Measurements from ENCODE around the gene CTF1. TPM values are rescaled to one million over a fixed set of nuclear protein-coding genes. Genes with fewer than 3 reads are reported as not detected.

Gene CTF1
- total RNA-seq, 2 experiments from 2014 or later = 0.19 to 0.37 TPM

DNA sequence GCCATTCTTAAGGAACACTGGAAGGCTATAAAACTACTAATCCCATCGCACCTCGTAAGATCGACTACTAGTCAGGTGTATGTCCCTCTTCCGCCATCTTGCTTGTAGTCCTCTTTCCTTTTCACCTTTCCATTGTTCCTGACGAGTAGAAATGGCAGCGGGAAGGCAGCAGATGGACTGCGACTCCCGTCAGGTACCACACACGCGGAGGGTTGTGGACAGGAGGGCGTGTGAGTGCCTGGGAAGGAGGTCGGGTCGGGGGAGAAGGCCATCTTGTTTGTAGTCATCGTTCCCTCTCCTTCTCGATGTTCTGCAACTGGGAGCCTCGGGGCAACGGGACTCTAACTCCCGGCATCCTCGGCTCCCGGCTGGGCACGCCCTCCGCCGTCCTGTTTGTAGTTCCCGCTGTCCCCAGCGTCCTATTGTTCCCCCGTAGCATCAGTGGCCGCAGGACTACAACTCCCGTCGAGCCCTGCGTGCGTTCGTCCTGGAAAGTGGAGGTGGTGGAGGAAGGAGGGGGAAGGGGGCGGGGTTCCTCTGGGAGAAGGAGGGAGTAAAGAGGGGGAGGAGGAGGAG lies 26.6 kb downstream of the CTF1 start:
- Mint-ChIP-seq H3K4me1 (peaks cover 25% of the 10 kb centered on the region), H3K36me3 (no peaks in the 10 kb centered on the region), H3K9me3 (no peaks in the 10 kb centered on the region), H3K27ac (peak overlapping the region; percentile 100), H3K4me3 (peak overlapping the region; percentile 100), H3K27me3 (peaks cover 3% of the 10 kb centered on the region)
- ATAC-seq (ENCODE audit: low read depth) (peak; percentile 72), DNase-seq (peak; percentile 90)
- POLR2A ChIA-PET = interaction anchor here (0.9 kb wide), 1 partner anchor 21 kb away, joined by 3 read pairs; no protein-coding TSS in a partner anchor

GRCh38 chr16:30923554-30924075 lies 27.2 kb downstream of the CTF1 start, which contains the start of gene FBXL19:
Gene FBXL19 (plus strand): TSS chr16:30923572. CDS start chr16:30925755, 2,183 bp downstream.
- H3K9me3 Mint-ChIP-seq = no peaks in the 10 kb centered on the region
- peaks cover 3% of the 10 kb centered on the region for H3K27me3 Mint-ChIP-seq
- H3K36me3 Mint-ChIP-seq = no peaks in the 10 kb centered on the region
- no peak for DNase-seq
- peak within 1 kb of the TSS; percentile 100 for H3K4me3 Mint-ChIP-seq
- H3K4me1 Mint-ChIP-seq = peaks cover 26% of the 10 kb centered on the region
- peak within 1 kb of the TSS; percentile 100 for H3K27ac Mint-ChIP-seq
- no peak for ATAC-seq (ENCODE audit: low read depth)
- POLR2A ChIA-PET = interaction anchor here (0.9 kb wide), 1 partner anchor 21 kb away, joined by 3 read pairs; no protein-coding TSS in a partner anchor

DNA sequence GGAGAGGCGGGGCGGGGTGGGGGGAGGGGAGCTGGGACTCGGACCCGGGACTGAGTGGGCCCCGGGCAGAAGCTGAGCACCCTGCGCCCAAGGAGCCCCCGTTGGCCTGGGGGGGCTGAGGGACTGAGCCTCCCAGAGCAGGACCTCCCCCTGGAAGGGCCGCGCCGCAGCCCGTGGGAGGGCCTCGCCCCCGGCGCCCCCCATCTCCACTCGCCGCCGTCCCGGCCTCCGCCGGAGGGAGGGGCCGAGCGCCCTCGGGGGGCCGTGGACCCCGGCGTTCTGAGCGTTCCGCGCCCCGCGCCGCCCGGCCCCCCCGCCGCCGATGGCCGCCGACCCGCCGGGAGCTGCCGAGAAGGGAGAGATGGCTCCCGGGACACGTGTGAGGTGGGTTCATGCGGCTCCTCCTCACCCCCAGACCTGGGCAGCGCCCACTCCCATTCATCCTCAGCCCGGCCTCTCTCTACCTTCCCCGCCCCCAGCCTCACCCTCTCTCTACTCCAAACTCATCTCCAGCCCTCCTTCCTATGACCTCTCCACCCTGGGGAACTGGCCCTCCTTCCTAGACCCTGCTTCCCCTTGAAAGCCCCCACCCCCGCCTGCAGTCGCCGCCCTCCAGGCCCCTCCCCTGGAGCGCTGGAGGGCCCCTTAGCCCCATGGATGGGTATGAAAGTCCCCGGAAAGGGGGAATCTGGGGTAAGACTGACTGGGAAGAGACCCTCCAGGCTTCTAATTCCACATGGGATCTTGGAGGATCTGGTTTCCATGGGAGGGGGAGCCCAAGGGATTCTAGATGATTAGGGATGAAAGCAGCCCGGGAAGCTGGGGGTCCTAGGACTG lies 27.9 kb downstream of the CTF1 start:
- POLR2A ChIA-PET = interaction anchor here (0.9 kb wide), 1 partner anchor 22 kb away, joined by 3 read pairs; no protein-coding TSS in a partner anchor
- Mint-ChIP-seq H3K4me3 (peak overlapping the region; percentile 79), H3K27me3 (no peaks in the 10 kb centered on the region), H3K4me1 (peaks cover 26% of the 10 kb centered on the region), H3K9me3 (no peaks in the 10 kb centered on the region), H3K27ac (no peak overlapping the region), H3K36me3 (no peaks in the 10 kb centered on the region)
- DNase-seq = peak; percentile 52
- ATAC-seq (ENCODE audit: low read depth) = no peak

DNA sequence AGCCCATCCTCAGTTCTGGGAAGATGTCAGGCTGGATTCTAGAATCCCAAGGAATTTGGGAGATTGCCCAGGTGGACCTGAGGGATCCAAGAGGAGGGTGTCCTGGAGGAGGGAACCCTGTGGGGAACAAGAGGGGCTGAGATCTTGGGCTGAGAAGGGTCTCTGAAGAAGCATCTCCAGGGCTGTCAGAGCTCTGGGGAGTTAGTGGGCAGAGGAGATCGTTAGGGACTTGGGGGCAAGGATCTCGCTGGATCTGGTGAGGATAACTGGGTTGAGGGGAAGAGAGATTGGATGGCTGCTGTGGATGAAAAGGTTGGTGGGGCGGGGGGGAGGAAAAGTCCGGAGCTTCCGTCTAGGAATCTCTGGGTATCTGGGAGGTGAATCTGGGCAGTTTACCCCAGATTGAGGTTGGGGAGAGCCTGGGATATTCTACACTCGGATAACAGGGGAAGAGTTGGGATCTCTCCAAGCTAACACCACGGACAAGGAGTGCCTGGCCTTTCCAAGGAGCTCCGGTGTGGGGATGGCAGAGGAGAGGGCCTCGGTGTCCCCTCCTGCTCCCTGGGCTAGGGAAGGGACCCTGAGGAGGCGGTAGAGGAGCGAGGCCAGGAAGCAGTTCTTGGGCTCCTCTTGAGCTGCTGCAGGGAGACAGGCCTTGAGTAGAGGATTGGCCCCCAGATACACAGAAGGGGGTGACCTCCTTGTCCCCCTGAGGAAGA lies 28.7 kb downstream of the CTF1 start:
- Mint-ChIP-seq H3K27me3 (no peaks in the 10 kb centered on the region), H3K4me1 (peaks cover 26% of the 10 kb centered on the region), H3K4me3 (peak overlapping the region; percentile 79), H3K9me3 (no peaks in the 10 kb centered on the region), H3K36me3 (no peaks in the 10 kb centered on the region), H3K27ac (no peak overlapping the region)
- DNase-seq = no peak
- ATAC-seq (ENCODE audit: low read depth) = no peak
- POLR2A ChIA-PET = interaction anchor here (0.5 kb wide), 1 partner anchor 230 kb away, joined by 3 read pairs; no protein-coding TSS in a partner anchor

DNA sequence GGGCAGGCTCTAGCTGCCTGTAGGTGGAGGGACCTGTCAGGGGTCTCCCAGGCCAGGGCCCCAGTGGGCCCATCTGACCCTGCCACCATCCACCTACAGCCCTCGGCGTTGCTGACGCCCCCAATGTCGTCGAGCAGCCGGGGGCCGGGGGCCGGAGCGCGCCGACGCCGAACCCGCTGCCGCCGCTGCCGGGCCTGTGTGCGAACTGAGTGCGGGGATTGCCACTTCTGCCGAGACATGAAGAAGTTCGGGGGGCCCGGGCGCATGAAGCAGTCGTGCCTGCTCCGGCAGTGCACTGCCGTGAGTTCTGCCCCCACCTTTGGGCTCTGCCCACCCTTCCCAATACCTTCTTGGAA lies 29.2 kb downstream of the CTF1 start:
- Mint-ChIP-seq H3K36me3 (no peaks in the 10 kb centered on the region), H3K27me3 (no peaks in the 10 kb centered on the region), H3K27ac (no peak overlapping the region), H3K4me1 (peaks cover 26% of the 10 kb centered on the region), H3K9me3 (no peaks in the 10 kb centered on the region), H3K4me3 (no peak overlapping the region)
- no peak for DNase-seq
- POLR2A ChIA-PET = interaction anchor here (1.0 kb wide), 1 partner anchor 10 kb away, joined by 3 read pairs; no protein-coding TSS in a partner anchor
- ATAC-seq (ENCODE audit: low read depth) = no peak

DNA sequence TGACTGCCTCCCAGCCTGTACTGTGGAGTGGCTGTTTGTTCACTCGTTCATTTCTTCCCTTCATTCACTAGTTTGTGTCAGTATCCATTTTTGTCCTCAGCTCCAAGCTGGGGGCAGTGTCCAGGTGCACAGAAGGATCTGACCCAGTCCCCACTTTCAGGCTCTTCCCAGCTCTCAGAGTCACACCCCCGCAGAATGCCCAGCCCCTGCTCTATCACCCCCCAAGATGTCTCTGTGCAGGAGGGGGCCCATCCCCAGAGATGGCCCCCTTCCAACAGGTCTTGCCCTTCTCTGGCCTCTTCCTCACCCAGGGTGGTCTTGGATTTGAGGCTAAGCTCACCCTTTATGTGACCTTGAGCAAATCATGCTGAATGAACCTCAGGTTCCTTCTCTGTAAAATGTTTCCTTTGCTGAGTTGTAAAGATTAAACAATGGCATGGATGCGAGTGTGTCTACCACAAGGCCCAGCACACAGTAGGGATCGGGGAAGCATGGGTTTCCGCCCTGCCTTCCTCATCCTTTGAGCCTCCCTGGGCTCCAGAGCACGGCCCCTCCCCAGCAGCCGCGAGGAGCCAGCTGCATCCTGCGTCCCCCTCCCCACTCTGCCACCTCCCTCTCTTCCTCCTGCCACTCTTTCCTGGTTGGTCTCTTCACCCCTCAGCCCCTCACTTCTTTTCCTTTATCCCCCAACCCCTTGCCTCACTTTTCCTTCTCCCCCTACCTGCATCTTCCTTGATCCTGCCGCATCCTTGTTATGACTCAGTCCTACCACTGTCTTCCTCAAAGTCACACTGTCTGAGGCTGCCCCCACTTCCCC lies 29.8 kb downstream of the CTF1 start:
- peaks cover 24% of the 10 kb centered on the region for H3K4me1 Mint-ChIP-seq
- no peaks in the 10 kb centered on the region for H3K36me3 Mint-ChIP-seq
- no peaks in the 10 kb centered on the region for H3K9me3 Mint-ChIP-seq
- no peaks in the 10 kb centered on the region for H3K27me3 Mint-ChIP-seq
- H3K27ac Mint-ChIP-seq = peak overlapping the region; percentile 32
- DNase-seq (no peak), ATAC-seq (ENCODE audit: low read depth) (no peak)
- POLR2A ChIA-PET = interaction anchor here (1.0 to 1.3 kb wide), 2 partner anchors 10 to 254 kb away, joined by 3 to 4 read pairs; partner anchors contain the start of gene FUS
- H3K4me3 Mint-ChIP-seq = peak overlapping the region; percentile 50

DNA sequence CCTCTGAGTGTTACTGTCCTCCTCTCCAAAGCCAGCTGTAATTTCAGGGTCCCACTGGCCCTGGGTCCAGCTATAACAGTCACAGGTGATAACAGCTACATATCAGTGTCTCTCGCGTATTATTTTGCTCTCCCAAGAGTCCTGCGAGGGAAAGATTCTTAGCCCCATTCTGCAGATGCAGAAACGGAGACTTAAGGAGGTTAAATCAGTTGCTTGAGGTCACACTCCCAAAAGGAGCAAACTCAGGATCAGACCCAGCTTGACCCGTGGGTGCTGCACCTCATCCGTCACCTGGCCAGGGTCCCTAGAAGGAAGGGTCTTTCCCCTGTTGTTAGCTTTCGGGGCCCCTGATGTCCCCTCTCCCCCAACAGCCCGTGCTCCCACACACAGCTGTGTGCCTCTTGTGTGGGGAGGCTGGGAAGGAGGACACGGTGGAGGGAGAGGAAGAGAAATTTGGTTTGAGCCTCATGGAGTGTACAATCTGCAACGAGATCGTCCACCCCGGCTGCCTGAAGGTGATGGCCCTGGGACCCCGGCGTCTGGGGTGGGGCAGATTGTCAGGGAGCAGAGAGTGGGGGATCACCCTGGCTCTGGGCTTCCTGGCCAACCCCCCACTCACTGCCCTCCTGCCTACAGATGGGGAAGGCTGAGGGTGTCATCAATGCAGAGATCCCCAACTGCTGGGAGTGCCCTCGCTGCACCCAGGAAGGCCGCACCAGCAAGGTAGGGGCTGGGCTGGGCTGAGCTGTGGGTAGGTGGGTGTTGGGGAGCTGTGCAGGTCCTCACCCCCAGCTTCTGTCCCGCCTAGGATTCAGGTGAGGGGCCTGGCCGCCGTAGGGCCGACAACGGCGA lies 30.7 kb downstream of the CTF1 start:
- Mint-ChIP-seq H3K4me1 (peaks cover 16% of the 10 kb centered on the region), H3K9me3 (no peaks in the 10 kb centered on the region), H3K27me3 (no peaks in the 10 kb centered on the region), H3K27ac (no peak overlapping the region), H3K36me3 (no peaks in the 10 kb centered on the region), H3K4me3 (no peak overlapping the region)
- DNase-seq = no peak
- POLR2A ChIA-PET = interaction anchor here (0.5 to 1.3 kb wide), 3 partner anchors 25 to 253 kb away, joined by 3 to 4 read pairs (median 3); partner anchors contain the start of gene FUS
- no peak for ATAC-seq (ENCODE audit: low read depth)

GRCh38 chr16:30927789-30928378 lies 31.5 kb downstream of the CTF1 start:
- Mint-ChIP-seq H3K9me3 (no peaks in the 10 kb centered on the region), H3K27ac (no peak overlapping the region), H3K36me3 (peaks cover 2% of the 10 kb centered on the region), H3K4me1 (peaks cover 14% of the 10 kb centered on the region), H3K4me3 (no peak overlapping the region), H3K27me3 (no peaks in the 10 kb centered on the region)
- no peak for ATAC-seq (ENCODE audit: low read depth)
- POLR2A ChIA-PET = interaction anchor here (0.5 to 0.8 kb wide), 2 partner anchors 25 to 120 kb away, joined by 3 read pairs; no protein-coding TSS in a partner anchor
- DNase-seq = no peak

GRCh38 chr16:30928390-30928789 lies 32.0 kb downstream of the CTF1 start:
- H3K36me3 Mint-ChIP-seq = peaks cover 2% of the 10 kb centered on the region
- H3K27me3 Mint-ChIP-seq = no peaks in the 10 kb centered on the region
- POLR2A ChIA-PET = interaction anchor here (0.8 kb wide), 1 partner anchor 26 kb away, joined by 3 read pairs; no protein-coding TSS in a partner anchor
- peaks cover 14% of the 10 kb centered on the region for H3K4me1 Mint-ChIP-seq
- no peak for DNase-seq
- ATAC-seq (ENCODE audit: low read depth) = no peak
- H3K9me3 Mint-ChIP-seq = no peaks in the 10 kb centered on the region
- H3K4me3 Mint-ChIP-seq = no peak overlapping the region
- H3K27ac Mint-ChIP-seq = no peak overlapping the region

DNA sequence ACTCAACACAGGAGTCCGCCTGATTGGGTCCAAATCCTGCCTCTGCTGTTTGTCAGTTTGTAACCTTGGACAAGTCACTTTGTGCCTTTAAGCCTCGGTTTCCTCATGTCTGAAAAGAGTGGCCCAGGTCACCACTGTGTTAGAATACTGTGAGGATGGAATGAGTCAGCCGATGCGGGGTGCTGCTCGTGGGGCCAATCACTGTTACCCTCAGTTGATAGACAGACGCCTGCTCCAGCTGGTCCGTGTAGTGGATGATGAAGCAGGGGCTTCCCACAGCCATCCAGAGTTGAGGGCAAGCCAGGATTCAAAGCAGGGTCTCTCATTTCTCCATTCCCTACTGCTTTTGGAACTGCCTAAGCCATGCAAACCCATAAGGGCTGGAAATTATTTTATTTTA lies 32.8 kb downstream of the CTF1 start:
- H3K27ac Mint-ChIP-seq = no peak overlapping the region
- no peak overlapping the region for H3K4me3 Mint-ChIP-seq
- H3K4me1 Mint-ChIP-seq = peaks cover 14% of the 10 kb centered on the region
- DNase-seq = no peak
- H3K27me3 Mint-ChIP-seq = no peaks in the 10 kb centered on the region
- H3K9me3 Mint-ChIP-seq = no peaks in the 10 kb centered on the region
- POLR2A ChIA-PET = no interaction called here
- H3K36me3 Mint-ChIP-seq = peaks cover 2% of the 10 kb centered on the region
- no peak for ATAC-seq (ENCODE audit: low read depth)

GRCh38 chr16:30930160-30930571 lies 33.8 kb downstream of the CTF1 start:
- no peak for DNase-seq
- peaks cover 19% of the 10 kb centered on the region for H3K4me1 Mint-ChIP-seq
- peaks cover 4% of the 10 kb centered on the region for H3K36me3 Mint-ChIP-seq
- H3K27me3 Mint-ChIP-seq = no peaks in the 10 kb centered on the region
- H3K9me3 Mint-ChIP-seq = no peaks in the 10 kb centered on the region
- ATAC-seq (ENCODE audit: low read depth) = no peak
- no peak overlapping the region for H3K4me3 Mint-ChIP-seq
- no peak overlapping the region for H3K27ac Mint-ChIP-seq
- POLR2A ChIA-PET = no interaction called here

Measured in activated naive CD8-positive, alpha-beta T cell treated with anti-CD3 and anti-CD28 coated beads, Interleukin-2, amount 10 ng/mL, durations not matched to agents 7 days and 5 days (primary cell).